Measurements from ENCODE around the gene FCHSD2. TPM values are rescaled to one million over a fixed set of nuclear protein-coding genes. Genes with fewer than 3 reads are reported as not detected.

FCHSD2 gene
- total RNA-seq, 2 donors from 2014 or later: 41.1 to 45.0 TPM

DNA sequence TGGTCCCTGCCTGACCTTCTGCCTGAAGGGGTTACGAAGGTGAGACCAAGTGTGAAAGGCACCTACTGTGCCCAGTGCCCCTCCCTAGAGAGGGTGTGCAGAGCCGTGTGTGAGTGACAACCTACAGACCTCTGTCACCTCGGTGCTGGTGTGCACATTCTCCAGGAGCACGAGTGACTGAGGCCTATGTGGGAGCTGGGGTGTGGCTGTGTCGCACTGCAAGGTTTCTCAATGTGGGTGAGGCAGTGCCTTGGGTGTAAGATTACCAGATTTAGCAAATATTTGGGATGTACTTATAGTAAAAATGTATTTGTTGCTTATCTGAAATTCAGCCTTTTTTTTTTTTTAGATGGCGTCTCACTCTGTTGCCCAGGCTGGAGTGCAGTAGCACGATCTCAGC is 353.9 kb downstream of the FCHSD2 start:
- Mint-ChIP-seq H3K27ac (peak overlapping the region; percentile 39), H3K4me3 (no peak overlapping the region), H3K4me1 (peaks cover 10% of the 10 kb centered on the region), H3K27me3 (no peaks in the 10 kb centered on the region), H3K36me3 (ENCODE audit: low read depth) (no peaks in the 10 kb centered on the region)
- ATAC-seq (no peak), DNase-seq (no peak)
- H3K9me3 ChIP-seq (ENCODE audit: control insufficient read depth, low read length, poor library complexity, severe bottlenecking): no peaks in the 10 kb centered on the region

DNA sequence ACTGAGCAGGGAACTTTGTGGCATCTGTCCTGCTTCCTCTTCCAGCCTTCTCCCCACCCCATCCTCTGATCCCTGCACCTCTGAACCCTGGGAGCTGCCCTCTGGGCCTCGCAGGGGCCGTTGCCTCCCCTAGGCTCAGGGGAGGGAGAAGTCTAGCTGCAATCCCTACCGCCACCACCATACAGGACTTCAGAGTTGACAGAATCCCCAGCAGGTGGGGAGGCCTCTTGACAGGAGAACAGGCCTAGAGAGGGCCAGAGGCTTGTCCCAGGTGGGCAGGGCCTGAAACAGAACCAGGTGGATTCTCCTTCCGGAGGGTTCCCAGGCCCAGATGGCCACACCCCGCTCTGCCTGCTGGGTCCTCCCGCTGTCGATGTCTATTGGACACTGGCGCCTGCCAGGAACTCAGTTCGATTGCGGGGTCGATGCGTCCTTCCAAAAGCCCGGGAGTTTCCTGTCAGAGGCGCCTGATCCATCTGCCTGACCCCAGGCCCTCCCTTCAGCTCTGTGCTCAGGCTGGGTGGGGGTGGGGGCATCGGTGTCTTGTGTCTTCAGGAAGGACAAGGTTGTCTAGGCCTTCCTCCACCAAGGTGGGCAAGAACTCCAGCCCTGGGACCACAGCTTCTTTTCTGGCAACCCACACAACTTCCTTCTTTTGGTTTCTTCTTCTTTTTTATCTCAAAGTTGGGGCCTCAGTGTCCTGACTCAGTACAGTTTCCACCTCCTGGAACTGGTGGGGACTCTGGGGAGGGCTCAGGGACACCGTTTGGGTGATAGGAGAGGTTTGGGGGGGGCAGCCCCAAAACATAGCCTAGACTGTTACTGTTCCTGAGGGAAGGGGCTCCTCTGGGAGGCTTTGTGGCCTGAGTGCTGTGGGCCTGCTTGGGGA is 354.7 kb downstream of the FCHSD2 start:
- Mint-ChIP-seq H3K36me3 (ENCODE audit: low read depth) (peaks cover under 1% of the 10 kb centered on the region), H3K27me3 (no peaks in the 10 kb centered on the region), H3K4me1 (peaks cover 8% of the 10 kb centered on the region), H3K27ac (no peak overlapping the region), H3K4me3 (no peak overlapping the region)
- H3K9me3 ChIP-seq (ENCODE audit: control insufficient read depth, low read length, poor library complexity, severe bottlenecking): no peaks in the 10 kb centered on the region
- DNase-seq (no peak), ATAC-seq (no peak)

Other genes with a start within 250 kb of the FCHSD2 start
- gene P2RY2, start 76.0 kb upstream of the FCHSD2 start, total RNA-seq: under 1 TPM; 0.29 to 0.55 TPM
- gene P2RY6, start 130.0 kb upstream of the FCHSD2 start, total RNA-seq: not detected
- under 1 TPM in 1 of 2 donors, not detected in 1; 0.17 TPM for gene ARHGEF17, start 166.0 kb upstream of the FCHSD2 start, total RNA-seq
- 100 to 1,000 TPM; 139 to 169 TPM for gene RELT, start 234.1 kb upstream of the FCHSD2 start, total RNA-seq